Esophagus squamous epithelium (tissue), 5 donors: ENCODE measurements around the gene TEX19. TPM values are rescaled to one million over a fixed set of nuclear protein-coding genes. Genes with fewer than 3 reads are reported as not detected.
A peak's percentile ranks its signal among the peaks of the same experiment; 100 is the strongest.
"Not testable (repeated sequence)": the region's sequence is repeated elsewhere in the genome, so short reads cannot be mapped to it uniquely, and the experiment has no call there.

ENCODE experiments used
- DNase-seq: peaks from one replicate; lab custom pipeline; 2025; lab: John Stamatoyannopoulos, UW
- H3K27ac ChIP-seq, 4 donors: fragments of 200-600 bp; sonication (generic); one replicate each; pipeline ENCODE4 v1.5.1; 2016 to 2019; ENCODE audit warnings: mild to moderate bottlenecking in 1 of 4
- H3K27me3 ChIP-seq, 4 donors: fragments of 200-600 bp; sonication (generic); 1 replicate in 3 of 4; 2 replicates in 1 of 4; pipeline versions ENCODE4 v1.5.1 to v1.6.0; 2017 to 2021; ENCODE audit warnings: antibody characterized with exemption in 1 of 4
- H3K36me3 ChIP-seq, 3 donors: fragments of 200-600 bp; sonication (generic); one replicate each; pipeline ENCODE4 v1.5.1; 2016 to 2019
- H3K4me1 ChIP-seq, 3 donors: fragments of 200-600 bp; sonication (generic); one replicate each; pipeline ENCODE4 v1.5.1; 2017 to 2019
- H3K4me3 ChIP-seq, 4 donors: fragments of 200-600 bp; sonication (generic); 1 replicate in 3 of 4; 2 replicates in 1 of 4; pipeline ENCODE4 v1.5.1; 2016 to 2019; ENCODE audit warnings: mild to moderate bottlenecking in 2 of 4, moderate library complexity in 1 of 4
- H3K9me3 ChIP-seq, 3 donors: fragments of 200-600 bp; sonication (generic); one replicate each; pipeline ENCODE4 v1.5.1; 2016 to 2019
- POLR2A ChIP-seq, 4 donors: fragments of 450-650 bp; IDR thresholded peaks; one replicate each; pipeline ENCODE4 v1.6.1; 2017; ENCODE audit warnings: antibody characterized with exemption in 4 of 4, mild to moderate bottlenecking in 4 of 4, moderate library complexity in 3 of 4
- WGBS, 2 donors: methylation state at CpG; one replicate each; pipeline ENCODE4 v1.1.5; 2018; 5-methylcytosine and 5-hydroxymethylcytosine counted together
- intact Hi-C: fragments of 100-400 bp; cut with DNase I; formaldehyde crosslinking; loops from one replicate; pipeline ENCODE4 v1.15.0; 2022
- total RNA-seq, 4 donors: library from RNA; depleted of rRNA; stranded (reverse); fragments of >200 nt; gene quantifications; one replicate each; pipeline ENCODE4 v1.1.0, GENCODE V29; 2016
- TF ChIP-seq, protein P1 (sequence below), 6 experiments: fragments of 450-650 bp in 4 of 6; fragments of 200-600 bp in 2 of 6; sonication (generic) in 2 of 6; IDR thresholded peaks; one replicate each; pipeline ENCODE4 v1.5.1; 2016 to 2019; ENCODE audit warnings: antibody characterized with exemption in 6 of 6, mild to moderate bottlenecking in 4 of 6, moderate library complexity in 4 of 6
- donor health status: DM: yes; HTN: yes; CAD: no.

The TEX19 gene
- total RNA-seq, 4 donors from 2014 or later: not detected

DNA sequence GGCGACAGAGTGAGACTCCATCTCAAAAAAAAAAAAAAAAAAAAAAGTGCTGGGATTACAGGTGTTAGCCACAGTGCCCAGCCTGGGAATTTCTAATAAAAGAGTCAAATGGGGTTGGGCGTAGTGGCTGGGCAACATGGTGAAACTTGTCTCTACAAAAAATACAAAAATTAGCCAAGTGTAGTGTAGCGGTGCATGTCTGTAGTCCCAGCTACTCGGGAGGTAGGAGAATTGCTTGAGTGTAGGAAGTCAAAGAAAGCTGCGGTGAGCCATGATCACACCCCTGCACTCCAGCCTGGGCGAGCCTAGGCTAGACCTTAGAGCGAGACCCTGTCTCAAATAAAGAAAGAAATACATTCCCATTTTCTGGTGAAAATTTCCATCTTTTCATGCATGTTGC, 10.2 kb downstream of the TEX19 start:
- intact Hi-C loops: no loop called here
- DNase-seq: no peak
- Histone ChIP-seq H3K27me3 (peaks cover 7 to 87% (median 31%) of the 10 kb centered on the region in 4 donors), H3K4me1 (peaks cover 15 to 33% (median 21%) of the 10 kb centered on the region in 3 donors), H3K9me3 (no peaks in the 10 kb centered on the region), H3K27ac (no peak overlapping the region), H3K4me3 (no peak overlapping the region), H3K36me3 (no peaks in the 10 kb centered on the region)
- 47 to 72% methylated on average over 7 of the region's 7 CpGs for WGBS, 2 donors
- TF ChIP-seq, protein P1, sequence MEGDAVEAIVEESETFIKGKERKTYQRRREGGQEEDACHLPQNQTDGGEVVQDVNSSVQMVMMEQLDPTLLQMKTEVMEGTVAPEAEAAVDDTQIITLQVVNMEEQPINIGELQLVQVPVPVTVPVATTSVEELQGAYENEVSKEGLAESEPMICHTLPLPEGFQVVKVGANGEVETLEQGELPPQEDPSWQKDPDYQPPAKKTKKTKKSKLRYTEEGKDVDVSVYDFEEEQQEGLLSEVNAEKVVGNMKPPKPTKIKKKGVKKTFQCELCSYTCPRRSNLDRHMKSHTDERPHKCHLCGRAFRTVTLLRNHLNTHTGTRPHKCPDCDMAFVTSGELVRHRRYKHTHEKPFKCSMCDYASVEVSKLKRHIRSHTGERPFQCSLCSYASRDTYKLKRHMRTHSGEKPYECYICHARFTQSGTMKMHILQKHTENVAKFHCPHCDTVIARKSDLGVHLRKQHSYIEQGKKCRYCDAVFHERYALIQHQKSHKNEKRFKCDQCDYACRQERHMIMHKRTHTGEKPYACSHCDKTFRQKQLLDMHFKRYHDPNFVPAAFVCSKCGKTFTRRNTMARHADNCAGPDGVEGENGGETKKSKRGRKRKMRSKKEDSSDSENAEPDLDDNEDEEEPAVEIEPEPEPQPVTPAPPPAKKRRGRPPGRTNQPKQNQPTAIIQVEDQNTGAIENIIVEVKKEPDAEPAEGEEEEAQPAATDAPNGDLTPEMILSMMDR (IDR thresholded peaks at IDR 0.05): no peak
- TF ChIP-seq POLR2A (IDR thresholded peaks at IDR 0.05): no peak

GRCh38 chr17:82370471-82371332, 11.7 kb downstream of the TEX19 start:
- Histone ChIP-seq H3K36me3 (no peaks in the 10 kb centered on the region), H3K9me3 (no peaks in the 10 kb centered on the region), H3K4me1 (peaks cover 15 to 40% (median 21%) of the 10 kb centered on the region in 3 donors), H3K27ac (peak overlapping the region in 1 of 4 donors; percentile 3), H3K27me3 (peaks cover 19 to 90% (median 32%) of the 10 kb centered on the region in 4 donors), H3K4me3 (peak overlapping the region in 3 of 4 donors; percentile 29 to 61 (median 36))
- intact Hi-C loops: no loop called here
- 15 to 33% methylated on average over 11 to 15 of the region's 38 CpGs for WGBS, 2 donors
- DNase-seq: no peak
- TF ChIP-seq POLR2A (IDR thresholded peaks at IDR 0.05): no peak
- TF ChIP-seq, protein P1 (IDR thresholded peaks at IDR 0.05): no peak

DNA sequence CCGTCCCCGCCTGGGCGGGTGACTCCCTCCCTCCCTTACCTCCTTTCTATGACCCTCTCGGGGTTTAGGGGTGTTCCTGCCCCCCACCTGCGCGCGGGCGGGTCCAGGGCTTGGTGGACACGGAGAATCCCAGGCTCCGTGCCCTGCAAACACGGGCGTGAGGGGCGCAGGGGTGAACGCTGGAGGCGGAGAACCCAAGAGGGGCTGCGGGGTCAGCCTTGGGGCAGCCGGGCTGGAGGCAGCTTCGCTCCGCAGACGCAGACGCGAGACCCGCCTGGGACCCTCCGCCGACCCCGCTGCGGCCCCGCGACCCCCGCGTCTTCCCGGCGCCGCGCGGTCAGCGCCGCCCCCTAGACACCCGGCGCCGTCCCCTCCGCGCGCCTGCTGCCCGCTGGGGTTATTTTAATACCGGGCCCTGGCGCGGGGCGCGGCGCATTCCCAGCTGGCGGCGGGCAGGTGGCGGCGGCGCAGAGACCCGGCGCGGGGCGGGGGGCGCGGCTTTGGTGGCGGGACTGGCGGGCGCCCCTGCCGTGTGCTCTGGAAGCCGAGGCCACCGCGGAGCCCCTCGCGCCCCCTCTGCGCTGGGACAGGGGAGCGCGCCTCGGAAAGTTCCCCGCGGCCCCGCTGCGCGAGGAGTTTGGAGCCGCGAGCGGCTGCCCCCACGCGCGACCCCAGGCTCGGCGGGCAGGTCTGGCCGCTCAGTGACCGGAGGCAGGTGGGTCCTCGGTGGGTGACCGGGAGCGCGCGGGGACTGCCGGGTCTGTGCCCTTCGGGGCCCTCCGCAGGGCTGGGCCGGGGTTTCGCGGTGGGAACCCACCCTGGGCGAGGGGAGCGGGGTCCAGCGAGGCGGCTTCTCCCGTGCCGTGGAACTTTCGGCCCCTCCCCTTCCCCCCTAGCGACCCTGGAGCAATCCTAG, 12.5 kb downstream of the TEX19 start, which contains the start of gene UTS2R:
TSS of gene UTS2R (plus strand) at position 433 of the 916 bp plus-strand sequence. CDS start 2,560 bp downstream, outside the sequence.
- Histone ChIP-seq H3K27me3 (peaks cover 20 to 94% (median 32%) of the 10 kb centered on the region in 4 donors), H3K36me3 (no peaks in the 10 kb centered on the region), H3K9me3 (no peaks in the 10 kb centered on the region), H3K27ac (peak within 1 kb of the TSS in 1 of 4 donors; percentile 3), H3K4me3 (peak within 1 kb of the TSS in 3 of 4 donors; percentile 29 to 61 (median 36)), H3K4me1 (peaks cover 15 to 36% (median 21%) of the 10 kb centered on the region in 3 donors)
- TF ChIP-seq, protein P1 (IDR thresholded peaks at IDR 0.05): no peak
- TF ChIP-seq POLR2A (IDR thresholded peaks at IDR 0.05): no peak
- intact Hi-C loops: no loop called here
- DNase-seq: no peak
- 0% methylated on average over 2 of the region's 109 CpGs; no CpG with 5 or more reads in 1 of the 2 donors for WGBS, 2 donors

DNA sequence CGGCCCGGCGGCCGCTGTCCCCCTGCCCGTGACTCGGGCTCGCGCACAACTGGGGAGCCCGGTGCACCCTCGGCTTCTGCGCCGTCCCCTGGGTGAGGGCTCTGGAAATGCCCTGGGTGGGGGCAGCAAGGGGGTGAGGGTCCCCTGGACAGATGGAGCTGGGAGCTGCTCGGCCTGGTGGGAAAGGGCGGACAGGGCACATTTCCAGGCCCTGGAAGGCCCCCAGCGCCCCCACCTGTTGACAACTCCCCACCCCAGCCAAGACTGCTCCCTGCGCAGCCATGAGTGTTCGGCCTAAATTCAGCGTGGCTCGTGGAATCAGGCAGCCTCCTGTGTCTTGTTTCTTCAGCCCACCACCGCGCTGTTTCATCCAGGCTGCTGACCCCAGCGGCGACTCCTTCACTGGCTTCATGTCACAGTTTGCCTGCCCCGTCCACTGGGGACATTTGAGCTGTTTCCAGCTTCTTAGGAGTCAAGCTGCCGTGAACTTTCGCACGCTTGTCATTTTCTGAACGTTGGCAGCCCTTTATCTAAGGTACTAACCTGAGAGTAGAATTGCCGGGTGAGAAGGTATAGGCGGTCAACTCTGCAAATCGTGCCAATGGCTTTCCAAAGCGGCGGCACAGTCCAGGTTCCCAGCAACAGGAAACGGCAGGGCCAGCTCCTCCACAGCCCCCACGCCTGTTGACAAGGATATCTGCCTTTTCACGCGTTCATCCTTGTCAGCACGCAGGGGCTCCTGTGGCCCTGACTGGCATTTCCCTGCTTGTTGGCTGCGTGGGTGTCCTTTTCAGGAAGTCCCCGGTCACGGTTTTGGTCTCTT, 13.4 kb downstream of the TEX19 start:
- DNase-seq: no peak
- peak overlapping the region in 1 of 4 donors; percentile 61 for H3K4me3 ChIP-seq
- H3K27me3 ChIP-seq: peaks cover 20 to 96% (median 32%) of the 10 kb centered on the region in 4 donors
- intact Hi-C loops: no loop called here
- TF ChIP-seq POLR2A (IDR thresholded peaks at IDR 0.05): no peak
- TF ChIP-seq, protein P1 (IDR thresholded peaks at IDR 0.05): no peak
- 64 to 65% methylated on average over 12 to 21 of the region's 41 CpGs for WGBS, 2 donors
- H3K27ac ChIP-seq: no peak overlapping the region
- H3K36me3 ChIP-seq: no peaks in the 10 kb centered on the region
- H3K9me3 ChIP-seq: no peaks in the 10 kb centered on the region
- peaks cover 15 to 33% (median 21%) of the 10 kb centered on the region in 3 donors for H3K4me1 ChIP-seq

- Histone ChIP-seq H3K27me3 (peaks cover 20 to 96% (median 32%) of the 10 kb centered on the region in 4 donors), H3K4me1 (peaks cover 15 to 33% (median 21%) of the 10 kb centered on the region in 3 donors)
- 75 to 83% methylated on average over 9 to 10 of the region's 10 CpGs for WGBS, 2 donors
- H3K36me3 ChIP-seq, H3K27ac ChIP-seq, DNase-seq, H3K9me3 ChIP-seq, intact Hi-C loops, H3K4me3 ChIP-seq: not testable (repeated sequence)
Observed at GRCh38 chr17:82373072-82373452, 14.0 kb downstream of the TEX19 start.
